ENCODE measurements around the gene SRCAP.

Gene SRCAP

DNA sequence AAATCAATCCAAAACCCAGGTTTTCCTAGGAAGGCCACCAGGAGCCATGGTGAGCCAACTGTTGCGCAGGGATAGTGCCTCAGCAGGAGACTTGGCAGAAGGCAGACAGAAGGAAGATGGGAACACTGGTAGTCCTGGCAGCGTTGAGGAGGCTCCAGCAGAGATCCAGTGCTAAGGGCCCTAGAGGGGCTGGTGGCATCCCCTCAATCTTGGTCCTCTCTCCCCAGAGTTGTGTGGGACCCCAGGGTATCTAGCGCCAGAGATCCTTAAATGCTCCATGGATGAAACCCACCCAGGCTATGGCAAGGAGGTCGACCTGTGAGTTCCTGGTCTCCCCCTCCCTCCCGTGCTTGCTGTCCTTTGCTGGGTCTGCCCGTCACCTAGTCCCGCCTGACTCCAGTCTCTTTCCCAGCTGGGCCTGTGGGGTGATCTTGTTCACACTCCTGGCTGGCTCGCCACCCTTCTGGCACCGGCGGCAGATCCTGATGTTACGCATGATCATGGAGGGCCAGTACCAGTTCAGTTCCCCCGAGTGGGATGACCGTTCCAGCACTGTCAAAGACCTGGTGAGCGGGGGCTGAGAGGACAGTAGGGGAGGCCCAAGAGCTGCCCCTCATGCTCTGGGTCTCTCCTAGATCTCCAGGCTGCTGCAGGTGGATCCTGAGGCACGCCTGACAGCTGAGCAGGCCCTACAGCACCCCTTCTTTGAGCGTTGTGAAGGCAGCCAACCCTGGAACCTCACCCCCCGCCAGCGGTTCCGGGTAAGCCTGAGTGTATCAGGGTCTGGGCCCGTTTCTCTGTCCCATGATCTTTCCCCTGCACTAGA is 57.2 kb downstream of the SRCAP start:
- no peaks in the 10 kb centered on the region for H3K27me3 ChIP-seq (ENCODE audit: insufficient read depth, low read depth, severe bottlenecking)
- no peak for TF ChIP-seq CTCF (IDR thresholded peaks at IDR 0.05; ENCODE audit: low read depth, low read length)
- no peak overlapping the region for H3K27ac ChIP-seq
- no peak for DNase-seq
- no peaks in the 10 kb centered on the region for H3K9me3 ChIP-seq (ENCODE audit: severe bottlenecking)
- peaks cover 71% of the 10 kb centered on the region for H3K36me3 ChIP-seq
- H3K4me3 ChIP-seq (ENCODE audit: low read depth, low read length), result no peak overlapping the region

- DNase-seq, result no peak
- Histone ChIP-seq H3K27me3 (ENCODE audit: insufficient read depth, low read depth, severe bottlenecking) (no peaks in the 10 kb centered on the region), H3K27ac (no peak overlapping the region), H3K36me3 (peaks cover 65% of the 10 kb centered on the region), H3K4me3 (ENCODE audit: low read depth, low read length) (no peak overlapping the region), H3K9me3 (ENCODE audit: severe bottlenecking) (no peaks in the 10 kb centered on the region)
- TF ChIP-seq CTCF (IDR thresholded peaks at IDR 0.05; ENCODE audit: low read depth, low read length), result no peak
Measured at GRCh38 chr16:30756781-30757100, 57.8 kb downstream of the SRCAP start.

- no peak for TF ChIP-seq CTCF (IDR thresholded peaks at IDR 0.05; ENCODE audit: low read depth, low read length)
- no peaks in the 10 kb centered on the region for H3K27me3 ChIP-seq (ENCODE audit: insufficient read depth, low read depth, severe bottlenecking)
- no peak overlapping the region for H3K27ac ChIP-seq
- peaks cover 63% of the 10 kb centered on the region for H3K36me3 ChIP-seq
- DNase-seq, result no peak
- H3K4me3 ChIP-seq (ENCODE audit: low read depth, low read length), result no peak overlapping the region
- H3K9me3 ChIP-seq (ENCODE audit: severe bottlenecking), result no peaks in the 10 kb centered on the region
Measured at GRCh38 chr16:30757316-30757715, 58.3 kb downstream of the SRCAP start.

DNA sequence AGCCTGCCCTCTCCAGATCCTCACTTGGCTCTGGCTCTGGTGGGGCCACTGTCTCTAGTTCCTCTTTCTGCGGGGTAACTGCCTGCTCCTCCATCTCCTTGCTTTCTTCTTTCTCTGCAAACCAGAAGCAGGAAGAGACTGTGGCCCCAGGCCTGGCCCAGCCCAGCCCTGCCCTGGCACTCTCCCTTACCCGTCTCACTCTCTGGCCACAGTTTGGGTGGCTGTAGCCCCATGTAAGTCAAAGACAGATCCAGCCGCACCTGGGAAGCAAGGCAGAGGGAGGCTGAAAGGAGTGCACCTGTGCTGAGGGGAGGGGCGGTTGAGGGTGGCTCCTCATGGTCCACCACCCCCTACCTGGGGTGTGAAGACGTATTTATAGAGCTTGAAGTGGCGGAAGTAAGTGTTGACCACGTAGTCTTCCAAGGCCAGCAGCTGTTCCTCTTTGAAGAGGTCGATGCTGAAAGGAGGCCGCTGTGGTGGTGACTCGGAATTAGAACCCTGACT is 60.1 kb downstream of the SRCAP start:
- no peak for TF ChIP-seq CTCF (IDR thresholded peaks at IDR 0.05; ENCODE audit: low read depth, low read length)
- H3K4me3 ChIP-seq (ENCODE audit: low read depth, low read length), result no peak overlapping the region
- no peaks in the 10 kb centered on the region for H3K27me3 ChIP-seq (ENCODE audit: insufficient read depth, low read depth, severe bottlenecking)
- DNase-seq, result no peak
- no peaks in the 10 kb centered on the region for H3K9me3 ChIP-seq (ENCODE audit: severe bottlenecking)
- H3K27ac ChIP-seq, result no peak overlapping the region
- peaks cover 65% of the 10 kb centered on the region for H3K36me3 ChIP-seq

DNA sequence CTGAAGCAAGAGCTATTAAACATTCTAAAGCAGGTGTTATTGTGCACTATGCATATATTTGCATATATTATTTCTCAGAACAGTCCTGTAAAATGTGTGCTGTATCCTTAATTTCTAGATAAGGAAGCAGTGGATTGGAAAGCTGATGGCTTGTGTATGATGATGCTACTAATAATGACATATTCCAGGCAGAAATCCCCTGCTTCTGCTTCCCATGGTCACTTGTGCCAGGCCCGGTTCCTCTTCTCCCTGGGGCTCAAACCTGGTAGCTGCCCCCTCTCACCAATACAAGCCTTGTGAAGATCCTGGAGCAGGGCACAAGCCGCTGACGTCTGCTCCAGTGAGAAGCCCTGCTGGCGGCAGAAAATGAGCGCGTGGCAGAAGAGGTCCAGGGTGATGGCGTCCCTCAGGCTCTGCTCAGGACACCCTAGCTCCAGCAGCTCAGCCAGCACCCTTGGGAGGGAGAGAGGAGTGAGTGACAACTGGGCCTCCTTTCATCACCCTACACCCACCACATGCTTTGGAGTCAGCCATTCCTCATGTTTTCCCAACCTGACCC is 61.1 kb downstream of the SRCAP start:
- peaks cover 66% of the 10 kb centered on the region for H3K36me3 ChIP-seq
- no peak overlapping the region for H3K4me3 ChIP-seq (ENCODE audit: low read depth, low read length)
- TF ChIP-seq CTCF (IDR thresholded peaks at IDR 0.05; ENCODE audit: low read depth, low read length), result no peak

More for the DNA sequence above, 61.1 kb downstream of the SRCAP start:
- H3K27me3 ChIP-seq (ENCODE audit: insufficient read depth, low read depth, severe bottlenecking), result no peaks in the 10 kb centered on the region
- H3K9me3 ChIP-seq (ENCODE audit: severe bottlenecking), result no peaks in the 10 kb centered on the region
- DNase-seq, result no peak
- H3K27ac ChIP-seq, result no peak overlapping the region
